Immature natural killer cell (primary cell): ENCODE data around the gene IL18R1. TPM values are rescaled to one million over a fixed set of nuclear protein-coding genes. Genes with fewer than 3 reads are reported as not detected.

Source experiments
- DNase-seq, 3 donors: peaks; one replicate each; pipeline ENCODE4 v3.0.0; 2022; ENCODE audit warnings: mixed read lengths in 1 of 3
- H3K27ac Mint-ChIP-seq, 6 donors: one replicate each; pipeline ENCODE4 v1.8.0; 2020; ENCODE audit warnings: mixed read lengths in 6 of 6, mild to moderate bottlenecking in 5 of 6, inconsistent platforms in 4 of 6, moderate library complexity in 3 of 6
- H3K27me3 Mint-ChIP-seq, 3 donors: one replicate each; pipeline ENCODE4 v1.8.0; 2020 to 2021; ENCODE audit warnings: low read depth in 3 of 3, mild to moderate bottlenecking in 3 of 3, mixed read lengths in 3 of 3, moderate library complexity in 3 of 3, inconsistent platforms in 1 of 3
- H3K36me3 Mint-ChIP-seq, 3 donors: one replicate each; pipeline ENCODE4 v1.8.0; 2020; ENCODE audit warnings: mixed read lengths in 3 of 3, inconsistent platforms in 2 of 3, mild to moderate bottlenecking in 2 of 3
- H3K4me1 Mint-ChIP-seq, 2 donors: one replicate each; pipeline ENCODE4 v1.8.0; 2020; ENCODE audit warnings: inconsistent platforms in 2 of 2, mild to moderate bottlenecking in 2 of 2, mixed read lengths in 2 of 2, moderate library complexity in 1 of 2
- H3K4me3 Mint-ChIP-seq, 5 donors: one replicate each; pipeline ENCODE4 v1.8.0; 2020; ENCODE audit warnings: mild to moderate bottlenecking in 5 of 5, mixed read lengths in 5 of 5, inconsistent platforms in 3 of 5, moderate library complexity in 3 of 5
- H3K9me3 Mint-ChIP-seq, 6 donors: one replicate each; pipeline ENCODE4 v1.8.0; 2020; ENCODE audit warnings: mild to moderate bottlenecking in 6 of 6, mixed read lengths in 6 of 6, inconsistent platforms in 4 of 6, moderate library complexity in 3 of 6
- polyA plus RNA-seq, 3 donors: library from polyadenylated mRNA; unstranded; fragments of 300-500 nt; fragmentation: Illumina TruSeq; gene quantifications; one replicate each; pipeline ENCODE4 v1.2.3, GENCODE V29; 2021

IL18R1 gene
- polyA plus RNA-seq, 3 donors from 2014 or later = 32.9 to 49.9 (median 37.4) TPM

- H3K36me3 Mint-ChIP-seq = peaks cover 0 to 11% (median 0%) of the 10 kb centered on the region in 3 donors
- H3K4me3 Mint-ChIP-seq = no peak overlapping the region
- no peaks in the 10 kb centered on the region for H3K4me1 Mint-ChIP-seq
- H3K9me3 Mint-ChIP-seq = no peaks in the 10 kb centered on the region
- H3K27ac Mint-ChIP-seq = no peak overlapping the region
- peaks cover 0 to 6% (median 2%) of the 10 kb centered on the region in 3 donors for H3K27me3 Mint-ChIP-seq
- DNase-seq = no peak
Observed at GRCh38 chr2:102335871-102336366, 19.7 kb upstream of the IL18R1 start.

GRCh38 chr2:102336502-102336945 is 19.1 kb upstream of the IL18R1 start:
- Mint-ChIP-seq H3K27me3 (peaks cover 0 to 4% (median 2%) of the 10 kb centered on the region in 3 donors), H3K27ac (no peak overlapping the region), H3K4me1 (no peaks in the 10 kb centered on the region), H3K4me3 (no peak overlapping the region), H3K36me3 (peaks cover 0 to 11% (median 0%) of the 10 kb centered on the region in 3 donors), H3K9me3 (no peaks in the 10 kb centered on the region)
- DNase-seq = no peak

- Mint-ChIP-seq H3K9me3 (no peaks in the 10 kb centered on the region), H3K27me3 (peaks cover 0 to 4% (median 2%) of the 10 kb centered on the region in 3 donors), H3K4me3 (no peak overlapping the region), H3K36me3 (peaks cover 0 to 11% (median 0%) of the 10 kb centered on the region in 3 donors), H3K4me1 (no peaks in the 10 kb centered on the region), H3K27ac (no peak overlapping the region)
- no peak for DNase-seq
Observed at GRCh38 chr2:102337012-102337411, 18.6 kb upstream of the IL18R1 start.

- Mint-ChIP-seq H3K4me3 (no peak overlapping the region), H3K27me3 (peaks cover 0 to 1% (median under 1%) of the 10 kb centered on the region in 3 donors), H3K36me3 (peaks cover 0 to 6% (median 0%) of the 10 kb centered on the region in 3 donors), H3K4me1 (no peaks in the 10 kb centered on the region), H3K27ac (no peak overlapping the region), H3K9me3 (no peaks in the 10 kb centered on the region)
- no peak for DNase-seq
Observed at GRCh38 chr2:102337481-102338386, 17.9 kb upstream of the IL18R1 start.

- Mint-ChIP-seq H3K27me3 (no peaks in the 10 kb centered on the region), H3K27ac (no peak overlapping the region), H3K4me3 (no peak overlapping the region), H3K36me3 (no peaks in the 10 kb centered on the region), H3K4me1 (no peaks in the 10 kb centered on the region), H3K9me3 (no peaks in the 10 kb centered on the region)
- DNase-seq = no peak
Observed at GRCh38 chr2:102340778-102341177, 14.8 kb upstream of the IL18R1 start.

GRCh38 chr2:102342888-102343287 is 12.7 kb upstream of the IL18R1 start:
- DNase-seq = no peak
- no peaks in the 10 kb centered on the region for H3K9me3 Mint-ChIP-seq
- H3K27me3 Mint-ChIP-seq = peaks cover 0 to 2% (median 0%) of the 10 kb centered on the region in 3 donors
- H3K4me1 Mint-ChIP-seq = no peaks in the 10 kb centered on the region
- H3K4me3 Mint-ChIP-seq = no peak overlapping the region
- H3K36me3 Mint-ChIP-seq = no peaks in the 10 kb centered on the region
- no peak overlapping the region for H3K27ac Mint-ChIP-seq

- DNase-seq = no peak
- no peaks in the 10 kb centered on the region for H3K9me3 Mint-ChIP-seq
- H3K36me3 Mint-ChIP-seq = no peaks in the 10 kb centered on the region
- H3K4me1 Mint-ChIP-seq = no peaks in the 10 kb centered on the region
- peaks cover 0 to 2% (median 0%) of the 10 kb centered on the region in 3 donors for H3K27me3 Mint-ChIP-seq
- no peak overlapping the region for H3K27ac Mint-ChIP-seq
- H3K4me3 Mint-ChIP-seq = no peak overlapping the region
Observed at GRCh38 chr2:102344397-102344796, 11.2 kb upstream of the IL18R1 start.

- Mint-ChIP-seq H3K4me3 (no peak overlapping the region), H3K4me1 (no peaks in the 10 kb centered on the region), H3K27me3 (peaks cover 0 to 2% (median 0%) of the 10 kb centered on the region in 3 donors), H3K36me3 (no peaks in the 10 kb centered on the region), H3K9me3 (no peaks in the 10 kb centered on the region), H3K27ac (no peak overlapping the region)
- DNase-seq = no peak
Observed at GRCh38 chr2:102345329-102345920, 10.2 kb upstream of the IL18R1 start.

GRCh38 chr2:102346381-102347130 is 9.0 kb upstream of the IL18R1 start:
- H3K9me3 Mint-ChIP-seq = no peaks in the 10 kb centered on the region
- no peaks in the 10 kb centered on the region for H3K36me3 Mint-ChIP-seq
- H3K4me1 Mint-ChIP-seq = no peaks in the 10 kb centered on the region
- H3K4me3 Mint-ChIP-seq = no peak overlapping the region
- no peak for DNase-seq
- H3K27me3 Mint-ChIP-seq = peaks cover 0 to 2% (median 0%) of the 10 kb centered on the region in 3 donors
- no peak overlapping the region for H3K27ac Mint-ChIP-seq

GRCh38 chr2:102350137-102350793 is 5.3 kb upstream of the IL18R1 start:
- Mint-ChIP-seq H3K36me3 (no peaks in the 10 kb centered on the region), H3K4me1 (peaks cover under 1 to 6% of the 10 kb centered on the region in 2 donors), H3K27me3 (peaks cover 0 to 2% (median 0%) of the 10 kb centered on the region in 3 donors), H3K9me3 (no peaks in the 10 kb centered on the region), H3K27ac (peak overlapping the region in 2 of 6 donors; percentile 1 to 9), H3K4me3 (no peak overlapping the region)
- DNase-seq = no peak

GRCh38 chr2:102356381-102356712 is 751 bp downstream of the IL18R1 start:
- H3K9me3 Mint-ChIP-seq = no peaks in the 10 kb centered on the region
- H3K27ac Mint-ChIP-seq = peak overlapping the region; percentile 96 to 99 (median 97)
- no peak for DNase-seq
- peak overlapping the region; percentile 98 to 100 (median 98) for H3K4me3 Mint-ChIP-seq
- H3K4me1 Mint-ChIP-seq = peaks cover 51 to 59% of the 10 kb centered on the region in 2 donors
- peaks cover 4 to 7% (median 4%) of the 10 kb centered on the region in 3 donors for H3K27me3 Mint-ChIP-seq
- peaks cover 0 to 5% (median 0%) of the 10 kb centered on the region in 3 donors for H3K36me3 Mint-ChIP-seq

GRCh38 chr2:102356741-102357140 is 1.1 kb downstream of the IL18R1 start:
- Mint-ChIP-seq H3K4me3 (peak overlapping the region; percentile 98 to 100 (median 98)), H3K9me3 (no peaks in the 10 kb centered on the region), H3K4me1 (peaks cover 55 to 63% of the 10 kb centered on the region in 2 donors), H3K36me3 (peaks cover 2 to 9% (median 2%) of the 10 kb centered on the region in 3 donors), H3K27me3 (peaks cover 4 to 7% (median 4%) of the 10 kb centered on the region in 3 donors), H3K27ac (peak overlapping the region; percentile 96 to 99 (median 97))
- DNase-seq = no peak

GRCh38 chr2:102357937-102358336 is 2.3 kb downstream of the IL18R1 start:
- Mint-ChIP-seq H3K4me1 (peaks cover 58 to 72% of the 10 kb centered on the region in 2 donors), H3K27ac (peak overlapping the region; percentile 96 to 99 (median 97)), H3K9me3 (no peaks in the 10 kb centered on the region), H3K4me3 (peak overlapping the region; percentile 98 to 100 (median 98)), H3K27me3 (peaks cover 4 to 7% (median 4%) of the 10 kb centered on the region in 3 donors), H3K36me3 (peaks cover 9 to 17% (median 9%) of the 10 kb centered on the region in 3 donors)
- no peak for DNase-seq
